Neuron (in vitro differentiated cells): ENCODE data around the gene CHPT1.

Source experiments
- H2AFZ ChIP-seq: one replicate; pipeline ENCODE4 v1.6.1; 2013; ENCODE audit warnings: low read depth, mild to moderate bottlenecking, inconsistent platforms, low read length, moderate library complexity
- H3K27me3 ChIP-seq: one replicate; pipeline ENCODE4 v1.6.1; 2013; ENCODE audit warnings: low read length; ENCODE audit not compliant: insufficient read depth
- H3K36me3 ChIP-seq: one replicate; pipeline ENCODE4 v1.6.1; 2013; ENCODE audit warnings: low read length; ENCODE audit not compliant: insufficient read depth
- H3K4me1 ChIP-seq: one replicate; pipeline ENCODE4 v1.6.1; 2013; ENCODE audit warnings: low read length; ENCODE audit not compliant: insufficient read depth
- H3K4me3 ChIP-seq: 2 replicates; pipeline ENCODE4 v1.5.1; 2013; ENCODE audit warnings: mild to moderate bottlenecking, low read length, moderate library complexity
- H3K9me3 ChIP-seq: one replicate; pipeline ENCODE4 v1.6.1; 2013; ENCODE audit warnings: low read length

CHPT1 gene

GRCh38 chr12:101743242-101743641, 45.8 kb downstream of the CHPT1 start:
- Histone ChIP-seq H3K9me3 (peaks cover 3% of the 10 kb centered on the region), H2AFZ (no peak overlapping the region), H3K27me3 (no peaks in the 10 kb centered on the region), H3K36me3 (peaks cover 16% of the 10 kb centered on the region), H3K4me1 (no peaks in the 10 kb centered on the region), H3K4me3 (no peak overlapping the region)

- Histone ChIP-seq H3K4me3 (no peak overlapping the region), H3K27me3 (no peaks in the 10 kb centered on the region), H3K9me3 (peaks cover 3% of the 10 kb centered on the region), H3K4me1 (no peaks in the 10 kb centered on the region), H2AFZ (no peak overlapping the region), H3K36me3 (peaks cover 21% of the 10 kb centered on the region)
These were observed 46.5 kb downstream of the CHPT1 start for GRCh38 chr12:101743724-101744472.

GRCh38 chr12:101745481-101745880, 48.0 kb downstream of the CHPT1 start:
- Histone ChIP-seq H3K36me3 (peaks cover 22% of the 10 kb centered on the region), H3K4me1 (no peaks in the 10 kb centered on the region), H3K9me3 (no peaks in the 10 kb centered on the region), H2AFZ (no peak overlapping the region), H3K27me3 (no peaks in the 10 kb centered on the region), H3K4me3 (no peak overlapping the region)

GRCh38 chr12:101746196-101746595, 48.8 kb downstream of the CHPT1 start:
- Histone ChIP-seq H3K4me1 (no peaks in the 10 kb centered on the region), H2AFZ (no peak overlapping the region), H3K27me3 (no peaks in the 10 kb centered on the region), H3K36me3 (peaks cover 22% of the 10 kb centered on the region), H3K9me3 (no peaks in the 10 kb centered on the region), H3K4me3 (no peak overlapping the region)

GRCh38 chr12:101746661-101747060, 49.2 kb downstream of the CHPT1 start:
- H3K27me3 ChIP-seq, result no peaks in the 10 kb centered on the region
- no peak overlapping the region for H2AFZ ChIP-seq
- H3K4me3 ChIP-seq, result no peak overlapping the region
- no peaks in the 10 kb centered on the region for H3K4me1 ChIP-seq
- H3K36me3 ChIP-seq, result peaks cover 22% of the 10 kb centered on the region
- H3K9me3 ChIP-seq, result no peaks in the 10 kb centered on the region

GRCh38 chr12:101747697-101748096, 50.3 kb downstream of the CHPT1 start:
- Histone ChIP-seq H3K36me3 (peaks cover 22% of the 10 kb centered on the region), H3K4me3 (no peak overlapping the region), H2AFZ (no peak overlapping the region), H3K4me1 (no peaks in the 10 kb centered on the region), H3K9me3 (no peaks in the 10 kb centered on the region), H3K27me3 (no peaks in the 10 kb centered on the region)

GRCh38 chr12:101748907-101749306, 51.5 kb downstream of the CHPT1 start:
- Histone ChIP-seq H3K27me3 (no peaks in the 10 kb centered on the region), H3K36me3 (peaks cover 21% of the 10 kb centered on the region), H3K4me3 (no peak overlapping the region), H3K9me3 (no peaks in the 10 kb centered on the region), H3K4me1 (no peaks in the 10 kb centered on the region), H2AFZ (no peak overlapping the region)

GRCh38 chr12:101749657-101750056, 52.2 kb downstream of the CHPT1 start:
- H3K9me3 ChIP-seq, result no peaks in the 10 kb centered on the region
- H2AFZ ChIP-seq, result no peak overlapping the region
- peaks cover 18% of the 10 kb centered on the region for H3K36me3 ChIP-seq
- H3K4me3 ChIP-seq, result no peak overlapping the region
- H3K4me1 ChIP-seq, result no peaks in the 10 kb centered on the region
- H3K27me3 ChIP-seq, result no peaks in the 10 kb centered on the region

GRCh38 chr12:101750152-101750551, 52.7 kb downstream of the CHPT1 start:
- no peak overlapping the region for H3K4me3 ChIP-seq
- no peaks in the 10 kb centered on the region for H3K27me3 ChIP-seq
- peaks cover 18% of the 10 kb centered on the region for H3K36me3 ChIP-seq
- H3K4me1 ChIP-seq, result no peaks in the 10 kb centered on the region
- no peaks in the 10 kb centered on the region for H3K9me3 ChIP-seq
- H2AFZ ChIP-seq, result no peak overlapping the region

GRCh38 chr12:101759396-101760047, 62.1 kb downstream of the CHPT1 start:
- Histone ChIP-seq H3K36me3 (peaks cover 8% of the 10 kb centered on the region), H3K4me3 (no peak overlapping the region), H3K9me3 (no peaks in the 10 kb centered on the region), H3K27me3 (no peaks in the 10 kb centered on the region), H3K4me1 (peaks cover 3% of the 10 kb centered on the region), H2AFZ (no peak overlapping the region)

GRCh38 chr12:101761350-101761749, 63.9 kb downstream of the CHPT1 start:
- no peaks in the 10 kb centered on the region for H3K9me3 ChIP-seq
- H3K4me1 ChIP-seq, result peaks cover 3% of the 10 kb centered on the region
- peaks cover 8% of the 10 kb centered on the region for H3K36me3 ChIP-seq
- H3K27me3 ChIP-seq, result no peaks in the 10 kb centered on the region
- H2AFZ ChIP-seq, result no peak overlapping the region
- H3K4me3 ChIP-seq, result no peak overlapping the region

- Histone ChIP-seq H3K4me1 (peaks cover 3% of the 10 kb centered on the region), H3K36me3 (peaks cover 8% of the 10 kb centered on the region), H3K9me3 (no peaks in the 10 kb centered on the region), H2AFZ (no peak overlapping the region), H3K4me3 (no peak overlapping the region), H3K27me3 (no peaks in the 10 kb centered on the region)
These were observed 64.3 kb downstream of the CHPT1 start for GRCh38 chr12:101761781-101762180.

GRCh38 chr12:101763246-101763931, 65.9 kb downstream of the CHPT1 start:
- H3K9me3 ChIP-seq, result no peaks in the 10 kb centered on the region
- H3K4me1 ChIP-seq, result peaks cover 3% of the 10 kb centered on the region
- no peaks in the 10 kb centered on the region for H3K27me3 ChIP-seq
- peaks cover 8% of the 10 kb centered on the region for H3K36me3 ChIP-seq
- H3K4me3 ChIP-seq, result no peak overlapping the region
- no peak overlapping the region for H2AFZ ChIP-seq
